CD14-positive monocyte (primary cell): ENCODE data around the gene OR1S1. TPM values are rescaled to one million over a fixed set of nuclear protein-coding genes. Genes with fewer than 3 reads are reported as not detected.

Experiments
- DNase-seq, 3 donors: peaks; one replicate each; pipeline ENCODE4 v3.0.0-alpha.2; 2011 to 2022
- H2AFZ ChIP-seq: 2 replicates; pipeline ENCODE4 v1.6.0; 2012; ENCODE audit warnings: mild to moderate bottlenecking, low read depth, low read length, inconsistent platforms; ENCODE audit not compliant: insufficient read depth, poor library complexity, severe bottlenecking
- H3K27ac ChIP-seq, 2 donors: 1 replicate in 1 of 2; 2 replicates in 1 of 2; pipeline ENCODE4 v1.5.1; 2012 to 2013; ENCODE audit warnings: low read length in 2 of 2, control low read depth in 1 of 2, inconsistent platforms in 1 of 2, low read depth in 1 of 2, mild to moderate bottlenecking in 1 of 2
- H3K27me3 ChIP-seq, 2 donors: one replicate each; pipeline versions ENCODE4 v1.6.0 to v1.6.1; 2011 to 2013; ENCODE audit warnings: low read length in 2 of 2; ENCODE audit not compliant: control insufficient read depth in 2 of 2, insufficient read depth in 2 of 2
- H3K36me3 ChIP-seq, 2 donors: replicated peaks in 1 of 2; 1 replicate in 1 of 2; 2 replicates in 1 of 2; pipeline versions ENCODE4 v1.5.1 to v1.6.1; 2012 to 2013; ENCODE audit warnings: low read length in 2 of 2, control low read depth in 1 of 2, inconsistent platforms in 1 of 2, mild to moderate bottlenecking in 1 of 2; ENCODE audit not compliant: insufficient read depth in 2 of 2, control insufficient read depth in 1 of 2
- H3K4me1 ChIP-seq, 2 donors: 1 replicate in 1 of 2; 2 replicates in 1 of 2; pipeline versions ENCODE4 v1.5.1 to v1.6.1; 2012 to 2013; ENCODE audit warnings: low read length in 2 of 2, control low read depth in 1 of 2, inconsistent platforms in 1 of 2, mild to moderate bottlenecking in 1 of 2, moderate library complexity in 1 of 2; ENCODE audit not compliant: insufficient read depth in 2 of 2, control insufficient read depth in 1 of 2
- H3K4me2 ChIP-seq: replicated peaks from 2 replicates; pipeline ENCODE3; 2012; ENCODE audit warnings: low read length, moderate library complexity, mild to moderate bottlenecking; ENCODE audit not compliant: poor library complexity, severe bottlenecking; ENCODE audit errors: extremely low read depth
- H3K4me3 ChIP-seq, 3 experiments: fragments of 200-600 bp in 1 of 3; sonication (generic) in 1 of 3; replicated peaks in 1 of 3; 1 replicate in 2 of 3; 2 replicates in 1 of 3; pipeline ENCODE4 v1.5.1; 2011 to 2013; ENCODE audit warnings: low read length in 3 of 3, mild to moderate bottlenecking in 3 of 3, control low read depth in 2 of 3, low read depth in 2 of 3, inconsistent platforms in 1 of 3, moderate library complexity in 1 of 3
- H3K79me2 ChIP-seq: 2 replicates; pipeline ENCODE4 v1.6.0; 2012; ENCODE audit warnings: mild to moderate bottlenecking, control low read depth, inconsistent platforms, low read length, moderate library complexity; ENCODE audit not compliant: insufficient read depth
- H3K9ac ChIP-seq: 2 replicates; pipeline ENCODE4 v1.6.0; 2017; ENCODE audit warnings: low read length, mild to moderate bottlenecking; ENCODE audit not compliant: insufficient read depth, poor library complexity, severe bottlenecking
- H3K9me3 ChIP-seq, 2 donors: replicated peaks in 1 of 2; 1 replicate in 1 of 2; 2 replicates in 1 of 2; pipeline versions ENCODE4 v1.5.1 to v1.6.1; 2012 to 2013; ENCODE audit warnings: low read length in 2 of 2, control low read depth in 1 of 2; ENCODE audit not compliant: control insufficient read depth in 1 of 2, insufficient read depth in 1 of 2
- H4K20me1 ChIP-seq: 2 replicates; pipeline ENCODE4 v1.6.0; 2012; ENCODE audit warnings: mild to moderate bottlenecking, low read length, control low read depth, moderate library complexity; ENCODE audit not compliant: insufficient read depth
- H3K27ac Mint-ChIP-seq, 7 donors: one replicate each; pipeline ENCODE4 v1.8.0; 2020; ENCODE audit warnings: mild to moderate bottlenecking in 7 of 7, mixed read lengths in 7 of 7, moderate library complexity in 6 of 7, inconsistent platforms in 2 of 7
- H3K27me3 Mint-ChIP-seq, 3 donors: one replicate each; pipeline ENCODE4 v1.8.0; 2021 to 2022; ENCODE audit warnings: low read depth in 3 of 3, mild to moderate bottlenecking in 3 of 3, mixed read lengths in 3 of 3, moderate library complexity in 3 of 3, inconsistent platforms in 1 of 3
- H3K36me3 Mint-ChIP-seq, 2 donors: one replicate each; pipeline ENCODE4 v1.8.0; 2020; ENCODE audit warnings: mixed read lengths in 2 of 2, inconsistent platforms in 1 of 2, mild to moderate bottlenecking in 1 of 2
- H3K4me1 Mint-ChIP-seq: one replicate; pipeline ENCODE4 v1.8.0; 2020; ENCODE audit warnings: mild to moderate bottlenecking, mixed read lengths
- H3K4me3 Mint-ChIP-seq, 2 donors: one replicate each; pipeline ENCODE4 v1.8.0; 2020; ENCODE audit warnings: mild to moderate bottlenecking in 2 of 2, mixed read lengths in 2 of 2, moderate library complexity in 1 of 2
- H3K9me3 Mint-ChIP-seq, 7 donors: one replicate each; pipeline ENCODE4 v1.8.0; 2020 to 2022; ENCODE audit warnings: mixed read lengths in 7 of 7, mild to moderate bottlenecking in 6 of 7, moderate library complexity in 6 of 7, inconsistent platforms in 2 of 7
- CTCF ChIP-seq: fragments of 200-600 bp; IDR thresholded peaks from one replicate; pipeline ENCODE4 v1.8.0; 2022; ENCODE audit warnings: antibody characterized with exemption, mild to moderate bottlenecking
- WGBS: methylation state at CpG from one replicate; pipeline ENCODE4 v1.1.5; 2013; ENCODE audit warnings: missing lambda C conversion rate; ENCODE audit not compliant: insufficient coverage; 5-methylcytosine and 5-hydroxymethylcytosine counted together
- intact Hi-C, 2 donors: fragments of 100-400 bp; cut with micrococcal nuclease; formaldehyde crosslinking; loops; one replicate each; pipeline versions ENCODE4 v1.15.0 to v1.15.1; 2023
- polyA plus RNA-seq, 3 donors: library from polyadenylated mRNA; depleted of rRNA in 1 of 3; unstranded in 2 of 3; stranded (reverse) in 1 of 3; fragments of 300-500 nt in 2 of 3; fragments of >200 nt in 1 of 3; fragmentation: Illumina TruSeq in 2 of 3; gene quantifications; 1 replicate in 2 of 3; 2 replicates in 1 of 3; pipeline ENCODE4 v1.2.3, GENCODE V29; 2012 to 2021

Gene OR1S1
- polyA plus RNA-seq, 3 donors: not detected

- Histone ChIP-seq H3K27me3 (no peaks in the 10 kb centered on the region), H3K4me1 (no peaks in the 10 kb centered on the region), H3K4me3 (no peak overlapping the region), H4K20me1 (no peaks in the 10 kb centered on the region), H3K9ac (no peak overlapping the region), H3K9me3 (peaks cover 0 to 6% of the 10 kb centered on the region in 2 donors), H3K79me2 (no peaks in the 10 kb centered on the region), H2AFZ (no peak overlapping the region), H3K4me2 (no peak overlapping the region), H3K27ac (no peak overlapping the region), H3K36me3 (no peaks in the 10 kb centered on the region)
- intact Hi-C loops: no loop called here
- H3K9me3 Mint-ChIP-seq: peaks cover 3 to 15% (median 9%) of the 10 kb centered on the region in 7 donors
- no CpG with 5 or more reads among the region's 1 CpG for WGBS
- no peak for TF ChIP-seq CTCF
- no peaks in the 10 kb centered on the region for H3K36me3 Mint-ChIP-seq
- H3K4me1 Mint-ChIP-seq: no peaks in the 10 kb centered on the region
- no peaks in the 10 kb centered on the region for H3K27me3 Mint-ChIP-seq
- no peak overlapping the region for H3K4me3 Mint-ChIP-seq
- no peak for DNase-seq
- no peak overlapping the region for H3K27ac Mint-ChIP-seq
Observed at GRCh38 chr11:58199271-58199670, 13.2 kb upstream of the OR1S1 start.

GRCh38 chr11:58204042-58204441 lies 8.5 kb upstream of the OR1S1 start, which contains the start of gene OR1S2:
OR1S2 (minus strand) TSS chr11:58204142; CDS start chr11:58204142, 0 bp downstream.
- no peak for TF ChIP-seq CTCF
- no peak within 1 kb of the TSS for H3K27ac Mint-ChIP-seq

More at GRCh38 chr11:58204042-58204441, 8.5 kb upstream of the OR1S1 start, which contains the start of gene OR1S2:
- H3K4me1 Mint-ChIP-seq: no peaks in the 10 kb centered on the region
- Histone ChIP-seq H3K36me3 (no peaks in the 10 kb centered on the region), H2AFZ (no peak within 1 kb of the TSS), H4K20me1 (no peaks in the 10 kb centered on the region), H3K4me2 (no peak within 1 kb of the TSS), H3K79me2 (no peaks in the 10 kb centered on the region), H3K4me3 (no peak within 1 kb of the TSS), H3K27ac (no peak within 1 kb of the TSS), H3K4me1 (no peaks in the 10 kb centered on the region), H3K9ac (no peak within 1 kb of the TSS), H3K9me3 (no peaks in the 10 kb centered on the region), H3K27me3 (no peaks in the 10 kb centered on the region)
- DNase-seq: no peak
- peaks cover 0 to 11% (median 2%) of the 10 kb centered on the region in 7 donors for H3K9me3 Mint-ChIP-seq
- intact Hi-C loops: no loop called here
- no peaks in the 10 kb centered on the region for H3K27me3 Mint-ChIP-seq
- no peaks in the 10 kb centered on the region for H3K36me3 Mint-ChIP-seq
- H3K4me3 Mint-ChIP-seq: no peak within 1 kb of the TSS
